SK-N-SH (cell line): Measurements from ENCODE around the gene AZIN2.
"Not testable (repeated sequence)": the region's sequence is repeated elsewhere in the genome, so short reads cannot be mapped to it uniquely, and the experiment has no call there.

ENCODE experiments used
- CTCF ChIP-seq: fragments of 200-600 bp; sonication (generic); IDR thresholded peaks from 2 replicates; pipeline ENCODE4 v1.6.1; 2017; ENCODE audit warnings: antibody characterized with exemption, mild to moderate bottlenecking, moderate library complexity
- EP300 ChIP-seq, 2 experiments: IDR thresholded peaks; 2 replicates each; pipeline versions ENCODE4 v1.4.0 to v1.6.1; 2012; ENCODE audit warnings: borderline replicate concordance in 1 of 2, low read depth in 1 of 2, low read length in 1 of 2
- IRF3 ChIP-seq: fragments of 150-350 bp; IDR thresholded peaks from 2 replicates; pipeline ENCODE4 v1.6.1; 2016; ENCODE audit warnings: mild to moderate bottlenecking, low read depth, low read length
- JUND ChIP-seq: IDR thresholded peaks from 2 replicates; pipeline ENCODE4 v1.4.0; 2012
- NRF1 ChIP-seq: IDR thresholded peaks from 2 replicates; pipeline ENCODE4 v1.6.1; 2012; ENCODE audit warnings: low read depth, mild to moderate bottlenecking, low read length
- REST ChIP-seq: IDR thresholded peaks from 2 replicates; pipeline ENCODE4 v1.6.1; 2012; ENCODE audit warnings: mild to moderate bottlenecking, low read depth, low read length, moderate library complexity
- TAF1 ChIP-seq: IDR thresholded peaks from 2 replicates; pipeline ENCODE4 v1.6.1; 2012; ENCODE audit warnings: low read depth, mild to moderate bottlenecking, low read length, moderate library complexity, borderline replicate concordance

GRCh38 chr1:33068108-33068507, 12.8 kb upstream of the AZIN2 start:
- not testable (repeated sequence) for TF ChIP-seq NRF1; TAF1; IRF3; REST; EP300 (IDR thresholded peaks at IDR 0.05; ENCODE audit: borderline replicate concordance in 1 of 2, low read depth in 1 of 2, low read length in 1 of 2); JUND; CTCF
